Progenitor cell of endocrine pancreas (in vitro differentiated cells): ENCODE results near the gene PRR14. TPM values are rescaled to one million over a fixed set of nuclear protein-coding genes. Genes with fewer than 3 reads are reported as not detected.

ENCODE experiments used
- DNase-seq: peaks from one replicate; pipeline ENCODE4 v3.0.0; 2021; ENCODE audit warnings: low spot score; ENCODE audit not compliant: unreplicated experiment
- H3K27ac Mint-ChIP-seq: 2 replicates; pipeline ENCODE4 v1.8.0; 2021; ENCODE audit warnings: mild to moderate bottlenecking, moderate library complexity, mixed read lengths
- H3K27me3 Mint-ChIP-seq: 2 replicates; pipeline ENCODE4 v1.8.0; 2021; ENCODE audit warnings: mixed read lengths
- H3K36me3 Mint-ChIP-seq: 2 replicates; pipeline ENCODE4 v1.8.0; 2022; ENCODE audit warnings: mixed read lengths; ENCODE audit not compliant: insufficient read depth
- H3K4me1 Mint-ChIP-seq: 2 replicates; pipeline ENCODE4 v1.8.0; 2021; ENCODE audit warnings: low read depth, mixed read lengths
- H3K4me3 Mint-ChIP-seq: 2 replicates; pipeline ENCODE4 v1.8.0; 2021; ENCODE audit warnings: low read depth, mild to moderate bottlenecking, moderate library complexity, mixed read lengths
- H3K9me3 Mint-ChIP-seq: 2 replicates; pipeline ENCODE4 v1.8.0; 2021; ENCODE audit warnings: low read depth, mixed read lengths
- total RNA-seq: library from RNA; stranded (reverse); gene quantifications from 2 replicates; pipeline ENCODE4 v1.2.1, GENCODE V29; 2021
- TF ChIP-seq, protein P1 (sequence below): fragments of 200-600 bp; sonication (generic); IDR thresholded peaks from one replicate; pipeline ENCODE4 v1.5.0; 2021; ENCODE audit warnings: antibody characterized with exemption, mild to moderate bottlenecking; ENCODE audit not compliant: unreplicated experiment

The PRR14 gene
- total RNA-seq, 1 donor from 2014 or later, result 58.7 TPM

GRCh38 chr16:30645727-30646126 lies 5.0 kb upstream of the PRR14 start:
- no peaks in the 10 kb centered on the region for H3K9me3 Mint-ChIP-seq
- no peak overlapping the region for H3K4me3 Mint-ChIP-seq
- H3K36me3 Mint-ChIP-seq, result no peaks in the 10 kb centered on the region
- no peaks in the 10 kb centered on the region for H3K4me1 Mint-ChIP-seq
- TF ChIP-seq, protein P1, sequence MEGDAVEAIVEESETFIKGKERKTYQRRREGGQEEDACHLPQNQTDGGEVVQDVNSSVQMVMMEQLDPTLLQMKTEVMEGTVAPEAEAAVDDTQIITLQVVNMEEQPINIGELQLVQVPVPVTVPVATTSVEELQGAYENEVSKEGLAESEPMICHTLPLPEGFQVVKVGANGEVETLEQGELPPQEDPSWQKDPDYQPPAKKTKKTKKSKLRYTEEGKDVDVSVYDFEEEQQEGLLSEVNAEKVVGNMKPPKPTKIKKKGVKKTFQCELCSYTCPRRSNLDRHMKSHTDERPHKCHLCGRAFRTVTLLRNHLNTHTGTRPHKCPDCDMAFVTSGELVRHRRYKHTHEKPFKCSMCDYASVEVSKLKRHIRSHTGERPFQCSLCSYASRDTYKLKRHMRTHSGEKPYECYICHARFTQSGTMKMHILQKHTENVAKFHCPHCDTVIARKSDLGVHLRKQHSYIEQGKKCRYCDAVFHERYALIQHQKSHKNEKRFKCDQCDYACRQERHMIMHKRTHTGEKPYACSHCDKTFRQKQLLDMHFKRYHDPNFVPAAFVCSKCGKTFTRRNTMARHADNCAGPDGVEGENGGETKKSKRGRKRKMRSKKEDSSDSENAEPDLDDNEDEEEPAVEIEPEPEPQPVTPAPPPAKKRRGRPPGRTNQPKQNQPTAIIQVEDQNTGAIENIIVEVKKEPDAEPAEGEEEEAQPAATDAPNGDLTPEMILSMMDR, result no peak
- H3K27me3 Mint-ChIP-seq, result peaks cover 7% of the 10 kb centered on the region
- no peak overlapping the region for H3K27ac Mint-ChIP-seq
- no peak for DNase-seq

DNA sequence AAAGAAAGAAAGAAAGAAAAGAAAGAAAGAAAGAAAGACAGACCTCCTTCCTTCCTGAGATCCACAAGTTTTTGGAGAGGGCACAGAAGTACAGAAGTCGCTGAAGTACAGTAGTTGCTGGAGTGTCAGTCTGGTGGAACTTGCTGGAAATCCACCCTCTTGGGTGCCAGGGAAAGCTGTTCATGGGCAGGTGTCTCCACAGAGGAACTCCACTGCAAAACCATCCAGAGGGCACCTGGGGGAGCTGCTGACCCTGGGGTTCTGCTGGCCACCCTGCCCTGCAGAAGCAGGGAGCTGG lies 3.5 kb upstream of the PRR14 start:
- TF ChIP-seq, protein P1, result no peak
- Mint-ChIP-seq H3K4me3 (no peak overlapping the region), H3K27ac (no peak overlapping the region), H3K36me3 (no peaks in the 10 kb centered on the region), H3K9me3 (no peaks in the 10 kb centered on the region), H3K4me1 (peaks cover 8% of the 10 kb centered on the region), H3K27me3 (peaks cover 7% of the 10 kb centered on the region)
- no peak for DNase-seq

GRCh38 chr16:30649725-30650368 lies 913 bp upstream of the PRR14 start:
- TF ChIP-seq, protein P1, result no peak
- Mint-ChIP-seq H3K4me3 (peak overlapping the region; percentile 97), H3K27me3 (peaks cover 7% of the 10 kb centered on the region), H3K27ac (peak overlapping the region; percentile 98), H3K36me3 (peaks cover 3% of the 10 kb centered on the region), H3K9me3 (no peaks in the 10 kb centered on the region), H3K4me1 (peaks cover 11% of the 10 kb centered on the region)
- no peak for DNase-seq

- peaks cover 11% of the 10 kb centered on the region for H3K4me1 Mint-ChIP-seq
- peak overlapping the region; percentile 98 for H3K27ac Mint-ChIP-seq
- peak; percentile 58 for DNase-seq
- TF ChIP-seq, protein P1, result peak; percentile 81
- H3K4me3 Mint-ChIP-seq, result peak overlapping the region; percentile 97
- H3K27me3 Mint-ChIP-seq, result peaks cover 3% of the 10 kb centered on the region
- no peaks in the 10 kb centered on the region for H3K9me3 Mint-ChIP-seq
- H3K36me3 Mint-ChIP-seq, result peaks cover 9% of the 10 kb centered on the region
Observed at GRCh38 chr16:30651124-30652004, 604 bp downstream of the PRR14 start.

DNA sequence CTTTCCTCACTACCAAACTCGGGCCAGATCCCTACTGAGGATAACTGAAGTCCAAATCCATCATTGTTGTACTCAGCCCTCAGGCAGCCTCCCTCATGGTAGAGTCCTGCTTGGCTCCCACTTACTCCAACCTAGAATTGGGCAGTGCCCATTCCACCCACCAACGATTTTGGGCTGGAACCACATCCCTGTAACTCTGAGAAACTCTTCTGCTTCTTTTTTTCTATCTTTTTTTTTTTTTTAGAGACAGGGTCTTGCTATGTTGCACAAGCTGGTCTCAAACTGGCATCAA lies 1.2 kb downstream of the PRR14 start:
- H3K4me1 Mint-ChIP-seq, result peaks cover 11% of the 10 kb centered on the region
- H3K36me3 Mint-ChIP-seq, result peaks cover 10% of the 10 kb centered on the region
- H3K27me3 Mint-ChIP-seq, result peaks cover under 1% of the 10 kb centered on the region
- H3K9me3 Mint-ChIP-seq, result no peaks in the 10 kb centered on the region
- no peak for DNase-seq
- H3K4me3 Mint-ChIP-seq, result peak overlapping the region; percentile 97
- TF ChIP-seq, protein P1, result no peak
- peak overlapping the region; percentile 56 for H3K27ac Mint-ChIP-seq
